HEK293 (cell line): ENCODE measurements around the gene SH3TC1.

ENCODE experiments used
- CTCF ChIP-seq: fragments of 450-650 bp; formaldehyde crosslinking; IDR thresholded peaks from 2 replicates; pipeline ENCODE4 v1.5.1; 2016; ENCODE audit warnings: missing biosample characterization, missing genetic modification characterization
- MYNN ChIP-seq: fragments of 450-650 bp; formaldehyde crosslinking; IDR thresholded peaks from 2 replicates; pipeline ENCODE4 v1.5.1; 2016; ENCODE audit warnings: missing biosample characterization, missing genetic modification characterization, borderline replicate concordance
- ZNF112 ChIP-seq: fragments of 450-650 bp; formaldehyde crosslinking; IDR thresholded peaks from 2 replicates; pipeline ENCODE4 v1.5.0; 2017; ENCODE audit warnings: missing biosample characterization, missing genetic modification characterization
- TF ChIP-seq, protein P1 (sequence below): fragments of 450-650 bp; formaldehyde crosslinking; IDR thresholded peaks from 2 replicates; pipeline ENCODE4 v1.5.1; 2017; ENCODE audit warnings: missing biosample characterization, mild to moderate bottlenecking, missing genetic modification characterization, moderate library complexity

GRCh38 chr4:8263397-8263796, 64.3 kb downstream of the SH3TC1 start:
- no peak for TF ChIP-seq CTCF (tag by site-specific recombination)
- TF ChIP-seq ZNF112 = no peak
- TF ChIP-seq, protein P1, sequence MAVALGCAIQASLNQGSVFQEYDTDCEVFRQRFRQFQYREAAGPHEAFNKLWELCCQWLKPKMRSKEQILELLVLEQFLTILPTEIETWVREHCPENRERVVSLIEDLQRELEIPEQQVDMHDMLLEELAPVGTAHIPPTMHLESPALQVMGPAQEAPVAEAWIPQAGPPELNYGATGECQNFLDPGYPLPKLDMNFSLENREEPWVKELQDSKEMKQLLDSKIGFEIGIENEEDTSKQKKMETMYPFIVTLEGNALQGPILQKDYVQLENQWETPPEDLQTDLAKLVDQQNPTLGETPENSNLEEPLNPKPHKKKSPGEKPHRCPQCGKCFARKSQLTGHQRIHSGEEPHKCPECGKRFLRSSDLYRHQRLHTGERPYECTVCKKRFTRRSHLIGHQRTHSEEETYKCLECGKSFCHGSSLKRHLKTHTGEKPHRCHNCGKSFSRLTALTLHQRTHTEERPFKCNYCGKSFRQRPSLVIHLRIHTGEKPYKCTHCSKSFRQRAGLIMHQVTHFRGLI (tag by site-specific recombination) = no peak
- TF ChIP-seq MYNN = no peak
